Panc1 (cell line): ENCODE results near the gene CDH16. TPM values are rescaled to one million over a fixed set of nuclear protein-coding genes. Genes with fewer than 3 reads are reported as not detected.

Experiments used
- ATAC-seq: fragments of 200-7000 bp; cut with Tn5 transposase; 2 replicates; pipeline ENCODE4 v1.9.1; 2020; ENCODE audit warnings: mild to moderate bottlenecking, moderate library complexity
- BruUV-seq: library from RNA; stranded (reverse); fragments of 400-500 nt; replicated peaks from 2 replicates; lab custom pipeline; 2021; lab: Mats Ljungman, UMichigan
- CTCF ChIA-PET: fragments of 300-600 bp; sonication (Branson Sonifier 250); formaldehyde crosslinking; loops from one replicate; lab custom pipeline; 2022; ENCODE audit warnings: antibody characterized with exemption; lab: Charles Lee
- POLR2A ChIA-PET: fragments of 300-600 bp; sonication (Branson Sonifier 250); formaldehyde crosslinking; loops from one replicate; lab custom pipeline; 2022; ENCODE audit warnings: antibody characterized with exemption; lab: Charles Lee
- DNase-seq: peaks from one replicate; pipeline ENCODE4 v3.0.0-alpha.2; 2010; ENCODE audit warnings: low read depth, low spot score
- H3K27ac ChIP-seq: 2 replicates; pipeline ENCODE4 v1.5.1; 2011; ENCODE audit warnings: mild to moderate bottlenecking, low read length, inconsistent platforms
- H3K27me3 ChIP-seq: fragments of 200-500 bp; sonication (Bioruptor generic); 2 replicates; pipeline ENCODE4 v1.6.0; 2014; ENCODE audit warnings: low read length, inconsistent platforms; ENCODE audit not compliant: control insufficient read depth, insufficient read depth
- H3K36me3 ChIP-seq: fragments of 200-500 bp; sonication (Bioruptor generic); 2 replicates; pipeline ENCODE4 v1.5.1; 2014; ENCODE audit warnings: inconsistent platforms, mild to moderate bottlenecking, low read length, moderate library complexity; ENCODE audit not compliant: control insufficient read depth, insufficient read depth
- H3K4me1 ChIP-seq: 2 replicates; pipeline ENCODE4 v1.5.1; 2011; ENCODE audit warnings: inconsistent platforms, mild to moderate bottlenecking, low read length, moderate library complexity; ENCODE audit not compliant: control insufficient read depth, insufficient read depth
- H3K4me3 ChIP-seq, 2 experiments: 2 replicates each; pipeline ENCODE4 v1.5.1; 2011 to 2012; ENCODE audit warnings: low read depth in 2 of 2, low read length in 2 of 2, mild to moderate bottlenecking in 2 of 2, inconsistent platforms in 1 of 2, moderate library complexity in 1 of 2
- H3K9me3 ChIP-seq: fragments of 200-500 bp; sonication (Bioruptor generic); 2 replicates; pipeline ENCODE4 v1.5.1; 2014; ENCODE audit warnings: low read depth, mild to moderate bottlenecking, inconsistent platforms, low read length, moderate library complexity; ENCODE audit not compliant: control insufficient read depth, insufficient read depth
- CTCF ChIP-seq: fragments of 450-650 bp; IDR thresholded peaks from 2 replicates; pipeline ENCODE4 v1.5.1; 2017; ENCODE audit warnings: mild to moderate bottlenecking
- POLR2AphosphoS5 ChIP-seq: IDR thresholded peaks from 2 replicates; pipeline ENCODE4 v1.6.1; 2012; ENCODE audit warnings: mild to moderate bottlenecking, low read depth, low read length, moderate library complexity
- REST ChIP-seq, 2 experiments: IDR thresholded peaks; 2 replicates each; pipeline ENCODE4 v1.6.1; 2011 to 2012; ENCODE audit warnings: low read depth in 2 of 2, control low read depth in 1 of 2, low read length in 1 of 2, mild to moderate bottlenecking in 1 of 2, moderate library complexity in 1 of 2; ENCODE audit not compliant: insufficient read depth in 1 of 2
- SIN3A ChIP-seq: IDR thresholded peaks from 2 replicates; pipeline ENCODE4 v1.6.1; 2012; ENCODE audit warnings: low read depth, mild to moderate bottlenecking, low read length, moderate library complexity, borderline replicate concordance; ENCODE audit not compliant: insufficient read depth
- TCF7L2 ChIP-seq: IDR thresholded peaks from 2 replicates; pipeline ENCODE4 v1.6.1; 2011; ENCODE audit warnings: mild to moderate bottlenecking, low read depth, low read length, inconsistent platforms
- in situ Hi-C: cut with HindIII; loops from 2 replicates; pipeline ENCODE4 v1.10.0; 2016; ENCODE audit warnings: low sequenced_read_pairs, low pct_unique_long_range_greater_than_20kb
- intact Hi-C: fragments of 100-400 bp; cut with micrococcal nuclease; formaldehyde crosslinking; loops from one replicate; pipeline ENCODE4 v1.10.0; 2022; ENCODE audit not compliant: unreplicated experiment
- total RNA-seq: library from RNA; stranded (reverse); gene quantifications from one replicate; pipeline ENCODE4 v1.2.1, GENCODE V29; 2021; ENCODE audit not compliant: unreplicated experiment

Gene CDH16
- total RNA-seq, 1 experiment from 2014 or later = not detected

- ChIA-PET CTCF (no interaction called here), POLR2A (no interaction called here)
- no peaks in the 10 kb centered on the region for H3K9me3 ChIP-seq
- H3K4me1 ChIP-seq = peaks cover 3% of the 10 kb centered on the region
- no peak for DNase-seq
- in situ Hi-C loops (no loop called here), intact Hi-C loops (no loop called here)
- no TSS peak for BruUV-seq
- TF ChIP-seq REST (IDR thresholded peaks at IDR 0.05; ENCODE audit: insufficient read depth in 1 of 2, low read depth in 2 of 2, low read length in 1 of 2) (no peak), CTCF (no peak), TCF7L2 (no peak), SIN3A (no peak), POLR2AphosphoS5 (no peak)
- H3K36me3 ChIP-seq = peaks cover 8% of the 10 kb centered on the region; the same call in 1 of the 2 replicates
- no peaks in the 10 kb centered on the region for H3K27me3 ChIP-seq
- H3K4me3 ChIP-seq = no peak overlapping the region
- H3K27ac ChIP-seq = no peak overlapping the region
- ATAC-seq = no peak
These were observed 18.3 kb upstream of the CDH16 start for GRCh38 chr16:66936889-66937554.

GRCh38 chr16:66936462-66936861, 17.8 kb upstream of the CDH16 start:
- Histone ChIP-seq H3K9me3 (no peaks in the 10 kb centered on the region), H3K27ac (no peak overlapping the region), H3K4me3 (no peak overlapping the region), H3K4me1 (peaks cover 3% of the 10 kb centered on the region), H3K27me3 (no peaks in the 10 kb centered on the region), H3K36me3 (peaks cover 8% of the 10 kb centered on the region; the same call in 1 of the 2 replicates)
- TF ChIP-seq REST (IDR thresholded peaks at IDR 0.05; ENCODE audit: insufficient read depth in 1 of 2, low read depth in 2 of 2, low read length in 1 of 2) (no peak), TCF7L2 (no peak), POLR2AphosphoS5 (no peak), CTCF (no peak), SIN3A (no peak)
- DNase-seq (no peak), ATAC-seq (no peak)
- ChIA-PET CTCF (no interaction called here), POLR2A (no interaction called here)
- no TSS peak for BruUV-seq
- in situ Hi-C loops = no loop called here
- intact Hi-C loops = no loop called here
